AG04449 (cell line): ENCODE measurements around the gene SLF1.

ENCODE experiments used
- CTCF ChIA-PET: fragments of 350-600 bp; formaldehyde crosslinking; extraction: SDS; loops from one replicate; lab custom pipeline; 2021; ENCODE audit warnings: antibody characterized with exemption; lab: Yijun Ruan, JAX
- POLR2A ChIA-PET: fragments of 400-600, 350-600 bp; formaldehyde crosslinking; extraction: SDS; loops from one replicate; lab custom pipeline; 2020; ENCODE audit warnings: antibody characterized with exemption, inconsistent platforms; lab: Yijun Ruan, JAX
- DNase-seq: peaks from one replicate; pipeline ENCODE4 v3.0.0-alpha.2; 2010; ENCODE audit warnings: low read depth, low spot score
- H3K4me3 ChIP-seq: 2 replicates; pipeline ENCODE4 v1.5.1; 2011; ENCODE audit warnings: low read depth, mild to moderate bottlenecking, control low read depth, low read length
- CTCF ChIP-seq: IDR thresholded peaks from one replicate; pipeline ENCODE4 v1.5.1; 2011; ENCODE audit warnings: mild to moderate bottlenecking, moderate library complexity, low read length, control low read depth, inconsistent platforms; ENCODE audit not compliant: insufficient read depth; ENCODE audit errors: missing control alignments

SLF1 gene

GRCh38 chr5:94698197-94698596, 79.7 kb downstream of the SLF1 start:
- ChIA-PET POLR2A (no interaction called here), CTCF (no interaction called here)
- no peak for TF ChIP-seq CTCF

GRCh38 chr5:94699562-94699961, 81.1 kb downstream of the SLF1 start:
- POLR2A ChIA-PET = no interaction called here
- CTCF ChIA-PET = no interaction called here
- no peak for DNase-seq
- no peak overlapping the region for H3K4me3 ChIP-seq
- TF ChIP-seq CTCF = no peak

More at GRCh38 chr5:94698197-94698596, 79.7 kb downstream of the SLF1 start:
- no peak overlapping the region for H3K4me3 ChIP-seq
- no peak for DNase-seq

GRCh38 chr5:94700592-94700991, 82.1 kb downstream of the SLF1 start:
- H3K4me3 ChIP-seq = no peak overlapping the region
- CTCF ChIA-PET = no interaction called here
- TF ChIP-seq CTCF = no peak
- no peak for DNase-seq
- POLR2A ChIA-PET = no interaction called here

GRCh38 chr5:94702729-94703128, 84.3 kb downstream of the SLF1 start:
- no peak for DNase-seq
- POLR2A ChIA-PET = no interaction called here
- TF ChIP-seq CTCF = no peak
- no peak overlapping the region for H3K4me3 ChIP-seq
- CTCF ChIA-PET = no interaction called here

GRCh38 chr5:94705427-94705826, 87.0 kb downstream of the SLF1 start:
- no peak for TF ChIP-seq CTCF
- H3K4me3 ChIP-seq = no peak overlapping the region
- ChIA-PET CTCF (interaction anchor here (1.1 kb wide), 1 partner anchor 33 kb away, joined by 3 read pairs; no protein-coding TSS in a partner anchor), POLR2A (no interaction called here)
- DNase-seq = no peak

GRCh38 chr5:94707359-94707758, 88.9 kb downstream of the SLF1 start:
- no peak overlapping the region for H3K4me3 ChIP-seq
- DNase-seq = no peak
- ChIA-PET POLR2A (no interaction called here), CTCF (no interaction called here)
- no peak for TF ChIP-seq CTCF

- no peak overlapping the region for H3K4me3 ChIP-seq
- ChIA-PET CTCF (no interaction called here), POLR2A (no interaction called here)
- no peak for TF ChIP-seq CTCF
- DNase-seq = no peak
These were observed 90.8 kb downstream of the SLF1 start for GRCh38 chr5:94709277-94709676.
